ENCODE results near the gene STXBP1.

Gene STXBP1

GRCh38 chr9:127690735-127691134 lies 78.7 kb downstream of the STXBP1 start:
- TF ChIP-seq EZH2phosphoT487 (conservative IDR thresholded peaks at IDR 0.05; ENCODE audit: low read length) (no peak), CTCF (IDR thresholded peaks at IDR 0.05; ENCODE audit: insufficient read depth, low read length, poor library complexity, severe bottlenecking) (no peak)
- H3K4me3 ChIP-seq (ENCODE audit: insufficient read depth, low read length, poor library complexity, severe bottlenecking): no peak overlapping the region
- no peak overlapping the region for H3K4me2 ChIP-seq (ENCODE audit: low read depth, low read length, poor library complexity, severe bottlenecking)
- H3K79me2 ChIP-seq (ENCODE audit: insufficient read depth, low read length): no peaks in the 10 kb centered on the region
- H3K27me3 ChIP-seq (ENCODE audit: low read length): no peaks in the 10 kb centered on the region
- H3K9ac ChIP-seq (ENCODE audit: low read length): no peak overlapping the region
- H3K36me3 ChIP-seq (ENCODE audit: low read length): no peaks in the 10 kb centered on the region
- no peaks in the 10 kb centered on the region for H3K9me2 ChIP-seq (replicated peaks; ENCODE audit: insufficient read depth, low read length)
- no peaks in the 10 kb centered on the region for H3K9me3 ChIP-seq (ENCODE audit: insufficient read depth, low read length)
- H3K27ac ChIP-seq (ENCODE audit: low read depth, low read length): no peak overlapping the region
- no peaks in the 10 kb centered on the region for H4K20me1 ChIP-seq (ENCODE audit: low read depth, low read length)
- no peak overlapping the region for H2AFZ ChIP-seq (ENCODE audit: low read depth, low read length, severe bottlenecking)
- no peaks in the 10 kb centered on the region for H3F3A ChIP-seq (ENCODE audit: insufficient read depth)

DNA sequence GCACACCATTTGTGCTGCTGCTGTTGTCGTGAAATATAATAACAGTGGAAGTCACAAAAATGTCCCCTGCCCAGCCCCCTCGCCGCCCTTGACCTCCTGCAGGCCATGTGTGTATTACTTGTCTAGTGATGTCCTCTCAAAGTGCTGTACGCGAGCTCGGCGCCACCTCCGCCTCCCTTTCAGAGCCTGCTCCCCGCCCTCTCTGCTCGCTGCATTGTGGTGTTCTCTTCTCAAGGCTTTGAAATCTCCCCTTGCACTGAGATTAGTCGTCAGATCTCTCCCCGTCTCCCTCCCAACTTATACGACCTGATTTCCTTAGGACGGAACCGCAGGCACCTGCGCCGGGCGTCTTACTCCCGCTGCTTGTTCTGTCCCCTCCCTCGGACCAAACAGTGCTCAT lies 80.0 kb downstream of the STXBP1 start:
- TF ChIP-seq CTCF (IDR thresholded peaks at IDR 0.05; ENCODE audit: insufficient read depth, low read length, poor library complexity, severe bottlenecking) (no peak), EZH2phosphoT487 (conservative IDR thresholded peaks at IDR 0.05; ENCODE audit: low read length) (no peak)

GRCh38 chr9:127693143-127693542 lies 81.1 kb downstream of the STXBP1 start:
- Histone ChIP-seq H3K79me2 (ENCODE audit: insufficient read depth, low read length) (no peaks in the 10 kb centered on the region), H3K4me3 (ENCODE audit: insufficient read depth, low read length, poor library complexity, severe bottlenecking) (no peak overlapping the region), H3K9ac (ENCODE audit: low read length) (no peak overlapping the region), H4K20me1 (ENCODE audit: low read depth, low read length) (no peaks in the 10 kb centered on the region), H3F3A (ENCODE audit: insufficient read depth) (no peaks in the 10 kb centered on the region), H3K27me3 (ENCODE audit: low read length) (no peaks in the 10 kb centered on the region), H3K9me3 (ENCODE audit: insufficient read depth, low read length) (no peaks in the 10 kb centered on the region), H3K4me2 (ENCODE audit: low read depth, low read length, poor library complexity, severe bottlenecking) (no peak overlapping the region), H2AFZ (ENCODE audit: low read depth, low read length, severe bottlenecking) (no peak overlapping the region), H3K27ac (ENCODE audit: low read depth, low read length) (no peak overlapping the region), H3K9me2 (replicated peaks; ENCODE audit: insufficient read depth, low read length) (no peaks in the 10 kb centered on the region), H3K36me3 (ENCODE audit: low read length) (no peaks in the 10 kb centered on the region)
- no peak for TF ChIP-seq EZH2phosphoT487 (conservative IDR thresholded peaks at IDR 0.05; ENCODE audit: low read length)
- no peak for TF ChIP-seq CTCF (IDR thresholded peaks at IDR 0.05; ENCODE audit: insufficient read depth, low read length, poor library complexity, severe bottlenecking)

More for the DNA sequence above, 80.0 kb downstream of the STXBP1 start:
- H3K36me3 ChIP-seq (ENCODE audit: low read length): no peaks in the 10 kb centered on the region
- H3K9ac ChIP-seq (ENCODE audit: low read length): no peak overlapping the region
- no peaks in the 10 kb centered on the region for H3F3A ChIP-seq (ENCODE audit: insufficient read depth)
- no peaks in the 10 kb centered on the region for H4K20me1 ChIP-seq (ENCODE audit: low read depth, low read length)
- H3K9me3 ChIP-seq (ENCODE audit: insufficient read depth, low read length): no peaks in the 10 kb centered on the region
- no peak overlapping the region for H2AFZ ChIP-seq (ENCODE audit: low read depth, low read length, severe bottlenecking)
- H3K9me2 ChIP-seq (replicated peaks; ENCODE audit: insufficient read depth, low read length): no peaks in the 10 kb centered on the region
- H3K27ac ChIP-seq (ENCODE audit: low read depth, low read length): no peak overlapping the region
- H3K4me3 ChIP-seq (ENCODE audit: insufficient read depth, low read length, poor library complexity, severe bottlenecking): no peak overlapping the region
- no peaks in the 10 kb centered on the region for H3K27me3 ChIP-seq (ENCODE audit: low read length)
- H3K4me2 ChIP-seq (ENCODE audit: low read depth, low read length, poor library complexity, severe bottlenecking): no peak overlapping the region
- no peaks in the 10 kb centered on the region for H3K79me2 ChIP-seq (ENCODE audit: insufficient read depth, low read length)
